ENCODE measurements around the gene PPP2CA. TPM values are rescaled to one million over a fixed set of nuclear protein-coding genes. Genes with fewer than 3 reads are reported as not detected.

Gene PPP2CA
- total and polyA plus RNA-seq, 2 of the 8 experiments (the other 6 are each of a cell fraction or from before 2014, with no cell fraction given): 75.0 to 205 TPM

- Histone ChIP-seq H3K4me2 (ENCODE audit: insufficient read depth in 1 of 2, low read depth in 2 of 2, low read length in 2 of 2) (no peak overlapping the region), H2BK15ac (ENCODE audit: low read length) (no peak overlapping the region), H3K79me2 (ENCODE audit: control insufficient read depth in 1 of 2, insufficient read depth in 2 of 2, low read length in 2 of 2) (no peaks in the 10 kb centered on the region), H3K23ac (ENCODE audit: insufficient read length) (no peak overlapping the region), H2AK5ac (ENCODE audit: low read depth, low read length) (no peak overlapping the region), H4K5ac (ENCODE audit: insufficient read length, low read depth, low read length) (no peak overlapping the region), H3K27ac (ENCODE audit: low read depth, low read length) (no peak overlapping the region), H4K8ac (ENCODE audit: extremely low read depth, insufficient read depth, low read length) (no peak overlapping the region), H3K9ac (replicated peaks in 1 of 4; ENCODE audit: extremely low read depth in 1 of 4, low read depth in 3 of 4, low read length in 3 of 4) (no peak overlapping the region), H3K4ac (replicated peaks; ENCODE audit: insufficient read length, low read depth, low read length) (no peak overlapping the region), H2BK120ac (replicated peaks; ENCODE audit: low read depth, low read length) (no peak overlapping the region), H4K91ac (replicated peaks; ENCODE audit: insufficient read length, low read length) (no peak overlapping the region), H2BK5ac (ENCODE audit: low read depth, low read length) (no peak overlapping the region), H3K56ac (replicated peaks; ENCODE audit: insufficient read length, low read depth, low read length) (no peak overlapping the region), H3K79me1 (ENCODE audit: low read depth, low read length) (no peaks in the 10 kb centered on the region), H3K9me3 (ENCODE audit: insufficient read depth in 2 of 2, low read depth in 1 of 2, low read length in 1 of 2) (peaks cover 3 to 21% of the 10 kb centered on the region in 2 experiments; a peak in 2 of 4 replicates), H3K36me3 (ENCODE audit: control insufficient read depth in 2 of 4, insufficient read depth in 4 of 4, low read length in 3 of 4) (no peaks in the 10 kb centered on the region), H3K4me1 (replicated peaks in 1 of 4; ENCODE audit: control insufficient read depth in 3 of 4, insufficient read depth in 4 of 4, low read length in 3 of 4) (no peaks in the 10 kb centered on the region), H2AFZ (ENCODE audit: low read length) (no peak overlapping the region), H3K18ac (ENCODE audit: extremely low read depth, low read length) (no peak overlapping the region), H4K20me1 (replicated peaks in 1 of 2; ENCODE audit: control insufficient read depth in 1 of 2, insufficient read depth in 2 of 2, low read length in 2 of 2) (no peaks in the 10 kb centered on the region), H2BK12ac (ENCODE audit: low read depth, low read length) (no peak overlapping the region), H3K27me3 (replicated peaks in 1 of 4; ENCODE audit: control insufficient read depth in 3 of 4, extremely low read depth in 1 of 4, insufficient read depth in 3 of 4, low read length in 3 of 4) (no peaks in the 10 kb centered on the region), H3K14ac (ENCODE audit: insufficient read length) (no peak overlapping the region), H3K23me2 (ENCODE audit: low read depth, low read length) (no peaks in the 10 kb centered on the region), H2BK20ac (ENCODE audit: low read length) (no peak overlapping the region), H3K4me3 (ENCODE audit: extremely low read depth in 1 of 4, insufficient read depth in 2 of 4, low read depth in 3 of 4, low read length in 4 of 4) (no peak overlapping the region)
- ChIA-PET POLR2A (ENCODE audit: partially characterized antibody) (no interaction called here), CTCF (ENCODE audit: partially characterized antibody) (interaction anchor here (0.7 to 1.0 kb wide), 3 partner anchors 77 to 344 kb away, joined by 3 to 4 read pairs (median 4); no protein-coding TSS in a partner anchor)
- FAIRE-seq (no peak), DNase-seq (ENCODE audit: low read depth in 1 of 2, low spot score in 2 of 2) (no peak)
- WGBS, 2 experiments (ENCODE audit: extremely low coverage in 1 of 2, insufficient coverage in 1 of 2, insufficient read length in 1 of 2, insufficient replicate concordance in 2 of 2, low coverage in 1 of 2, low lambda C conversion rate in 2 of 2, missing lambda C conversion rate in 1 of 2): 80% methylated on average over 1 of the region's 4 CpGs; no CpG with 5 or more reads in 1 of the 2 experiments
- no peak for TF ChIP-seq HDAC6 (IDR thresholded peaks at IDR 0.05; ENCODE audit: low read depth, low read length)
Observed at GRCh38 chr5:134268919-134269318, 43.0 kb upstream of the PPP2CA start.
